HL-60 (cell line): ENCODE results near the gene SLC25A25.

Experiments
- DNase-seq, 2 experiments: peaks; one replicate each; pipeline ENCODE4 v3.0.0-alpha.2; 2010 to 2020; ENCODE audit warnings: low read depth in 1 of 2, low spot score in 1 of 2
- H3K27ac ChIP-seq: fragments of 250-450 bp; sonication (Bioruptor Pico); replicated peaks from 2 replicates; pipeline ENCODE4 v1.5.1; 2020; ENCODE audit warnings: mild to moderate bottlenecking, moderate library complexity
- H3K27me3 ChIP-seq: fragments of 250-450 bp; sonication (Bioruptor Pico); 2 replicates; pipeline ENCODE4 v1.5.1; 2021; ENCODE audit warnings: mild to moderate bottlenecking, moderate library complexity; ENCODE audit not compliant: insufficient read depth, poor library complexity, severe bottlenecking
- H3K4me3 ChIP-seq: replicated peaks from 2 replicates; pipeline ENCODE4 v1.5.1; 2011; ENCODE audit warnings: mild to moderate bottlenecking, control low read depth, low read length; ENCODE audit not compliant: insufficient read depth
- GABPA ChIP-seq: IDR thresholded peaks from 2 replicates; pipeline ENCODE4 v1.6.1; 2012; ENCODE audit warnings: low read depth
- POLR2AphosphoS5 ChIP-seq: IDR thresholded peaks from 2 replicates; pipeline ENCODE4 v1.6.1; 2012; ENCODE audit warnings: low read depth
- SPI1 ChIP-seq: IDR thresholded peaks from 2 replicates; pipeline ENCODE4 v1.6.1; 2012; ENCODE audit warnings: low read depth, mild to moderate bottlenecking, borderline replicate concordance
- TF ChIP-seq, protein P1 (sequence below): IDR thresholded peaks from one replicate; pipeline ENCODE4 v1.5.1; 2011; ENCODE audit warnings: low read length, control low read depth, inconsistent platforms; ENCODE audit not compliant: insufficient read depth
- TF ChIP-seq, protein P2 (sequence below): IDR thresholded peaks from 2 replicates; pipeline ENCODE4 v1.6.1; 2012; ENCODE audit warnings: low read depth; ENCODE audit not compliant: insufficient replicate concordance

Gene SLC25A25

DNA sequence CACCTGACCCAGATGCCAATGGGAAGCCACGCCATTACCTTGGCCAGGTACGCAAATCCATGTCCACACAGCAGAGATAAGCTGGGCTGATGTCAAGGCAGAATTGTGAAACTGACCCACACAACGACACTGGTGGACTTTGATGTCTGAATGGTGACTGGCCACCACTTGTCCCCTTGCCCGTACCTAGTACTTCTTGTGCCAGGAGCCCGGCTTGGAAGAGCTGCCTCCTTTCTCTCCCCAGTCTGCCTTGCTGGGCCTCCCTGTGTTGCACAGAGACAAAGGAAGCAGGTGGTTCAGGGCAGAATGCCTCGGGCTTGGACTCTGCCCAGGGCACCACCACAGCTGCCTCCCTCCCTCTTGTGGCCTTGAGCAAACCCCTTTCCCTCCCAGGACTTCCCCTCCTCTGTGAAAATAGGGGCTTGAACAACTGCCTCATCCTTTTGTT is 36.2 kb downstream of the SLC25A25 start:
- Histone ChIP-seq H3K27ac (no peak overlapping the region), H3K4me3 (no peak overlapping the region), H3K27me3 (no peaks in the 10 kb centered on the region)

DNA sequence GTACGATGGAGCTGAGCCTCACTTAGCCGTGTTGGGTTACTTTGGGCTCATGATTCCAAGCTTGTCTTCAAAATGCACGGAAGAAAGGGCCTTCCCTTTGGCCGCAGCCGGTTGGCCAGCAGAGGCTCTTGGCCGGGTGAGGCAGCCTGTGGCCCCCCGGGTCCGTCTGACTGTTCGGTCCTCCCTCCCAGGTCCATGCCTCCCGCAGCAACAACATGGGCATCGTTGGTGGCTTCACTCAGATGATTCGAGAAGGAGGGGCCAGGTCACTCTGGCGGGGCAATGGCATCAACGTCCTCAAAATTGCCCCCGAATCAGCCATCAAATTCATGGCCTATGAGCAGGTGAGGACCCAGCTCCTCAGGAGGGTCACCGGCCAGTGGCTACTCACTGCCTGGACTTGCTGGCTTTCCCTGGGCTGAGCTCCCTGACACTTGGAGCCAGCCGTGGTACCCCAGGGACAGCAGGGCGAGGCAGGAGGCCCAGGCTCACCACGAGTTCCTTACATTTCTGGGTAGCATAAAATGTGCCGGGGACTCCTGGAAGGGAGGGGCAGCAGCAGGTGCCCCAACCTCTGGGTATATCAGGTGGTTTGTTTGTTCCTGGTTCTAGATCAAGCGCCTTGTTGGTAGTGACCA is 37.6 kb downstream of the SLC25A25 start:
- no peak overlapping the region for H3K27ac ChIP-seq
- H3K4me3 ChIP-seq: no peak overlapping the region
- no peak for DNase-seq
- no peaks in the 10 kb centered on the region for H3K27me3 ChIP-seq
- no peak for TF ChIP-seq SPI1
- TF ChIP-seq, protein P1, sequence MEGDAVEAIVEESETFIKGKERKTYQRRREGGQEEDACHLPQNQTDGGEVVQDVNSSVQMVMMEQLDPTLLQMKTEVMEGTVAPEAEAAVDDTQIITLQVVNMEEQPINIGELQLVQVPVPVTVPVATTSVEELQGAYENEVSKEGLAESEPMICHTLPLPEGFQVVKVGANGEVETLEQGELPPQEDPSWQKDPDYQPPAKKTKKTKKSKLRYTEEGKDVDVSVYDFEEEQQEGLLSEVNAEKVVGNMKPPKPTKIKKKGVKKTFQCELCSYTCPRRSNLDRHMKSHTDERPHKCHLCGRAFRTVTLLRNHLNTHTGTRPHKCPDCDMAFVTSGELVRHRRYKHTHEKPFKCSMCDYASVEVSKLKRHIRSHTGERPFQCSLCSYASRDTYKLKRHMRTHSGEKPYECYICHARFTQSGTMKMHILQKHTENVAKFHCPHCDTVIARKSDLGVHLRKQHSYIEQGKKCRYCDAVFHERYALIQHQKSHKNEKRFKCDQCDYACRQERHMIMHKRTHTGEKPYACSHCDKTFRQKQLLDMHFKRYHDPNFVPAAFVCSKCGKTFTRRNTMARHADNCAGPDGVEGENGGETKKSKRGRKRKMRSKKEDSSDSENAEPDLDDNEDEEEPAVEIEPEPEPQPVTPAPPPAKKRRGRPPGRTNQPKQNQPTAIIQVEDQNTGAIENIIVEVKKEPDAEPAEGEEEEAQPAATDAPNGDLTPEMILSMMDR: no peak
- no peak for TF ChIP-seq GABPA
- TF ChIP-seq, protein P2, sequence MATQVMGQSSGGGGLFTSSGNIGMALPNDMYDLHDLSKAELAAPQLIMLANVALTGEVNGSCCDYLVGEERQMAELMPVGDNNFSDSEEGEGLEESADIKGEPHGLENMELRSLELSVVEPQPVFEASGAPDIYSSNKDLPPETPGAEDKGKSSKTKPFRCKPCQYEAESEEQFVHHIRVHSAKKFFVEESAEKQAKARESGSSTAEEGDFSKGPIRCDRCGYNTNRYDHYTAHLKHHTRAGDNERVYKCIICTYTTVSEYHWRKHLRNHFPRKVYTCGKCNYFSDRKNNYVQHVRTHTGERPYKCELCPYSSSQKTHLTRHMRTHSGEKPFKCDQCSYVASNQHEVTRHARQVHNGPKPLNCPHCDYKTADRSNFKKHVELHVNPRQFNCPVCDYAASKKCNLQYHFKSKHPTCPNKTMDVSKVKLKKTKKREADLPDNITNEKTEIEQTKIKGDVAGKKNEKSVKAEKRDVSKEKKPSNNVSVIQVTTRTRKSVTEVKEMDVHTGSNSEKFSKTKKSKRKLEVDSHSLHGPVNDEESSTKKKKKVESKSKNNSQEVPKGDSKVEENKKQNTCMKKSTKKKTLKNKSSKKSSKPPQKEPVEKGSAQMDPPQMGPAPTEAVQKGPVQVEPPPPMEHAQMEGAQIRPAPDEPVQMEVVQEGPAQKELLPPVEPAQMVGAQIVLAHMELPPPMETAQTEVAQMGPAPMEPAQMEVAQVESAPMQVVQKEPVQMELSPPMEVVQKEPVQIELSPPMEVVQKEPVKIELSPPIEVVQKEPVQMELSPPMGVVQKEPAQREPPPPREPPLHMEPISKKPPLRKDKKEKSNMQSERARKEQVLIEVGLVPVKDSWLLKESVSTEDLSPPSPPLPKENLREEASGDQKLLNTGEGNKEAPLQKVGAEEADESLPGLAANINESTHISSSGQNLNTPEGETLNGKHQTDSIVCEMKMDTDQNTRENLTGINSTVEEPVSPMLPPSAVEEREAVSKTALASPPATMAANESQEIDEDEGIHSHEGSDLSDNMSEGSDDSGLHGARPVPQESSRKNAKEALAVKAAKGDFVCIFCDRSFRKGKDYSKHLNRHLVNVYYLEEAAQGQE: no peak
- no peak for TF ChIP-seq POLR2AphosphoS5

More for the DNA sequence above, 36.2 kb downstream of the SLC25A25 start:
- DNase-seq: no peak
- TF ChIP-seq POLR2AphosphoS5 (no peak), GABPA (no peak), SPI1 (no peak)
- TF ChIP-seq, protein P2: no peak
- TF ChIP-seq, protein P1: no peak

DNA sequence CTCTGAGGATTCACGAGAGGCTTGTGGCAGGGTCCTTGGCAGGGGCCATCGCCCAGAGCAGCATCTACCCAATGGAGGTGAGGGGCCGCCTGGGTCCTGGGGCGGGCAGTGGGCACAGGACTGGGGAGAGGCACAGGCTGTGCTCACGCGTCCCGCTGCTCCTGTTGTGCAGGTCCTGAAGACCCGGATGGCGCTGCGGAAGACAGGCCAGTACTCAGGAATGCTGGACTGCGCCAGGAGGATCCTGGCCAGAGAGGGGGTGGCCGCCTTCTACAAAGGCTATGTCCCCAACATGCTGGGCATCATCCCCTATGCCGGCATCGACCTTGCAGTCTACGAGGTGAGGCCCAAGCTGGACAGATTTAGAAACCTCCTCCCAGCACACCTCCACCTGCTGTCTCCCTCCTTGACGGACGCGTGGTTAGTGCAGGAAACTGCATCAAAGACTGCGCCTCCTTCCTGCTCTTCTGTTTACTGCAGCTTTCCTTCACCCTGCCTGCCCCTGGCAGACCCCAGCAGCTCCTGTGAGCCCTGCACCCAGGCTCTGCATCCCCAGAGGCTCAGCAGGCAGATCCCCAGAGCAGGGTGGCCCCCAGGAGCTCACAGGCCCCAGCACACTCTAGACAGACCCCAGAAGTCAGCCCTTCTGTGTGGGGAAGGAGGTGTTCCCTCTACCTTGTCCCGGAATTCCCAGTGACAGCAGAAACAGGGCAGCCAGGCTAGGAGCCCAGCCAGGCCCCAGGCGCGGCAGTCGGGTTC is 38.3 kb downstream of the SLC25A25 start:
- TF ChIP-seq POLR2AphosphoS5: no peak
- TF ChIP-seq SPI1: no peak
- TF ChIP-seq, protein P2: no peak
- TF ChIP-seq, protein P1: no peak
- no peak for TF ChIP-seq GABPA
- H3K4me3 ChIP-seq: no peak overlapping the region
- DNase-seq: no peak
- H3K27ac ChIP-seq: no peak overlapping the region
- no peaks in the 10 kb centered on the region for H3K27me3 ChIP-seq
